GM18511 (cell line): ENCODE results near the gene ACTR8.

ENCODE experiments used
- ATAC-seq: cut with Tn5 transposase; IDR thresholded peaks from one replicate; pipeline ENCODE4 v1.9.1; 2021; ENCODE audit warnings: mild to moderate bottlenecking, moderate library complexity; ENCODE audit not compliant: unreplicated experiment

Gene ACTR8

GRCh38 chr3:53865732-53866499, 16.0 kb downstream of the ACTR8 start:
- no peak for ATAC-seq

DNA sequence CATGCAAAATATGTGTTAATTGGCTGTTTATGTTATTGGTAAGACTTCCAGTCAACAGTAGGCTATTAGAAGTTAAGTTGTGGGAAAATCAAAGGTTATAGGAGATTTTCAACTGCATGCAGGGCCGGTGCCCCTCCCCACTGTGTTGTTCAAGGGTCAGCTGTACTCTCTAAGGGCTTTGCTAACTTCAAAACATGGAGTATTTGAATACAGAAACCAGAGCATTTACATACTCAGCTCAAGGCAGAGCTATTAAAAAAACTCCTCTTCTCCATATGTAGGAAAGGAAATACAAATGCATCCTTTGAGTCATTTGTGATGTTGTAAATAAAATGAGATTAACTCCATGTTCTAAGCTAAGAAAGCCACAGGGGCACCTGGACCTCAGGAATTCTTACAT, 18.8 kb downstream of the ACTR8 start:
- no peak for ATAC-seq

DNA sequence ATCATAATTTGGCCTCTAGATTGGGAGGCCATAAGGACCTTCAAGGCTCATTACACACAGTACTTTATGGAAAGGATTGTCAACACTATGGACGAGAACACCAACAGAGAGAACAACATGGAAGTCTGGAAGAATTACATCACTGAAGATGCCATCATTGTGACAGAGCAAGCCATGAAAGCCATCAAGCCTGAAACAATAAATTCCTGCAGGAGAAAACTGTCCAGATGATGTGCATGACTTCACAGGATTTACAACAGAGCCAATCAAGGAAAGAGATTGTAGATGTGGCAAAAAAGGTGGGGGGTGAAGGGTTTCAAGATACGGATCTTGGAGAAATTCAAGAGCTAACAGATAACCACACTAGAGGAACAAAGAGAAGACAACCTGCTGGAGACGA, 19.7 kb downstream of the ACTR8 start:
- ATAC-seq: no peak

- ATAC-seq: no peak
Measured at GRCh38 chr3:53860196-53860595, 21.8 kb downstream of the ACTR8 start.

- ATAC-seq: no peak
Measured at GRCh38 chr3:53859178-53859577, 22.8 kb downstream of the ACTR8 start.

DNA sequence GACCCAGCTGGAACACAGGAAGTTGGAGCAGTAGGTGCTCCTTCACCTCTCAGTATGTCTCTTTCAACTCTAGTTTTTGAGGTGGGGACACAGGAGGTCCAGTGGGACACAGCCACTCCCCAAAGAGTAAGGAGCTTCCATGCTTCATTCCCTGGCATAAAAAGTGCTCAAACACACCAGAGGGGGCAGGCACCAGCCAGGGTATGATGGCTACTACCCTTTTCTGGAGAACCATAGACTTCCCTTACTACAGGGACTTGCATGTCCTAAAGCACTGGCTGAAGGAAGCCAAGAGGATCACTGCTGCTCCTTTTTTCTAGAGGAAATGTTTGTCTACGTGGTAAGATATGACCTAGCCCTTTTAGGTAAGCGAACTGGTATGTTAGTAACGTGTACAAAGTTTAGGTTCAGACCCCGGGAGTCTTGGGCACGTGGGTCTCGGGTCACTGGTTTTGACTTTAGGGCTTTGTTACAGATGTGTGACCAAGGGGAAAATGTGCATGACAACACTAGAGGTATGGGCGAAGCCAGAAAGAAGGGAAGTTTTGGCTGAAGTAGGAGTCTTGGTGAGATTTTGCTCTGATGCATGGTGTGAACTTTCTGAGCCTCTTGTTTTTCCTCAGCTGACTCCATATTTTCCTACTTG, 23.7 kb downstream of the ACTR8 start:
- ATAC-seq: no peak

DNA sequence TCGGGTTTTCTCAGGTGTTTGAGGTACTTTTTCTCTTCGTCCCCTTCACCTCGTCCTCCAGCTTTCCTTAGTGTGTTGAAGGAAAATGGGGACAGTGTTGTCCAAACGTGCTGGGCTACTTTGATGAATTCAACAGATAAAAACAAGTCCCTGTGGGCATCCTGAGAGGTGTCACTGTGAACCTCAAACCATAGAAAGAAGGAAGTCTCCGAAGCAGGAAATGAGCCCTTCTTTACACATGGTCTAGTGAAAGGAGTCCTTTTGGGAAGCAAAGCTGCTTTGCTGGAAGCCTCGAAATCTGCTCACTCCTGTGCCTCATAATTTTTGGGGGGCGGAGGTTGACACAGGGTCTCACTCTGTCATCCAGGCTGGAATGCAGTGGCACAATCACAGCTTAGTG, 25.0 kb downstream of the ACTR8 start:
- no peak for ATAC-seq

DNA sequence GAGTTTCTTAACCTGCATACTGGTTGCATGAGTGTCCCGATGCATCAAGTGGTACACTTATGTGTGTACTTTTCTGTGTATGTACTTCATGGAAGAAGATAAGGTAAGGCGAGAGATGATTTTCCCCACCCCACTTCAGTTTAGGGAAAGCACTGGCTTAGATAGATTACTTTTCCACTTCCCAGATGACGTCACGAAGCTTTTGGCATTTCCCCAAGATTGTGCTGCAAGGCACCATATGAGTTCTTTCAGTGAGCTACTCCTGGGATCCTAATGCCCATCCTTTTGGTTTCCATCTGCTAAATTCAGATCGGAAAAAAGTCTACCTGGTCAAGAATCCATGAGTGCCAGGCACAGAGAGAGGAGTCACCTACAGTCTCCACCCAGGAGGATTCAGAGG, 31.1 kb downstream of the ACTR8 start:
- no peak for ATAC-seq

DNA sequence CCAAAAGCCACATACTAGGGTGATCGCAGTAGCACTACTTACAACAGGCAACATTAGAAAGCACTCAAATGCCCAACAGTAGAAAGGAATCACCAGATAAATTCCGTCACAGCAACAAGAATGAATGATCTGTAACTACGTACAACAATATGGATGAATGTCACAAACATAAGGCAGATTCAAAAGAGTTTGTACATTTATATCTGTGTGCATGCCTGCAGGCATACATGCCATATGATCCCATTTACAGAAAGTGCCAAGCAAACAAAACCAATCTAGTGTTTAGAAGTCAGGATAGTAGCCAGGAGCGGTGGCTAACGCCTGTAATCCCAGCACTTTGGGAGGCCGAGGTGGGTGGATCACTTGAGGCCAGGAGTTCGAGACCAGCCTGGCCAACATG, 32.0 kb downstream of the ACTR8 start:
- no peak for ATAC-seq

DNA sequence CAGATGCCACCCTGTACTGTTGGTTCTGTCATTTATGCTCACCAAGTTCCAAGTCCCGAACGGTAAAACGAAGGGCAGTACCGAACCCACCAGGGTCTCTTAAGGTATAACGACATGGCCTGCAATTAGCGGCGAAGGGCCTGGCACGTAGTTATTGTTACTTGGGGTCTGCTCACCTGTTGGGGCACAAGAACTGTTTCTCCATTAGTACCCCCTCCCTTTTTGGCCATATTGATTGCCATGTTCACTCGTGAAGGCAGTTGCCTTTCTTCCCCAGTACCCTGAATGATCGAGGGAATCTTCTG, 35.1 kb downstream of the ACTR8 start:
- no peak for ATAC-seq

DNA sequence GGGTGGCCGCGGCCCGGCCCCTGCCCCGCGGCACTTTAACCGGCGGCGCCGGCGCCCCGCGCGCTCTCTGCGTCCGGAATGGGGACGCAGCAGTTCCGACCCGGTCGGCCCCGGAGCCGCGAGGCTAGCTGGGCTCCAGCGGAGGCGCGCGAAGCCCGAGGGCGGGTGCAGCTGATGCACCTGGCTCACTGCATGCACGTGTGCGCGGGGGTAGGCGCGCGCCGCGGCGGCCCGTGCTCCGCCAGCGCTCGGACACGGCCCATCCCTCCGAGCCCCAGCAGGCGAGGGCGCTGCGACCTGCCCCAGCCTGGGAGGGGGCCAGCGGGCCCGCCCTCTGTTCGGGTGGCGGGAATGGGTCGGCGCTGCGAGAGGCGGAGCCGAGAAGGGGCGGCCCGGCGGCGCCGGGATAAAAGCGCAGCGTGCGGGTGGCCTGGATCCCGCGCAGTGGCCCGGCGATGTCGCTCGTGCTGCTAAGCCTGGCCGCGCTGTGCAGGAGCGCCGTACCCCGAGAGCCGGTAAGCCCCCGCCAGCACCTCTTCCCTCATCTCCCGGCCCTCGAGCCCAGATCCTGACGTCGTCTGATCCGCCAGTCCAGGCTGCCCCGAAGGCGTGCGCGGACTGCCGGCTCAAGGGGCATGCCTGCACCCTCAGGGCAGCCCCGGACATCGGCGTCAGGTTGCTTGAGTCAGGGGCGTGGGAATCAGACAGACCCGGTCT, 35.7 kb downstream of the ACTR8 start, which contains the start of the genes CHDH and IL17RB:
CHDH (minus strand) TSS at position 286 of the 717 bp plus-strand sequence. CDS start 22,411 bp downstream, outside the sequence.
IL17RB (plus strand) TSS at position 435 of the 717 bp plus-strand sequence; CDS start at position 456, 21 bp downstream.
- ATAC-seq: peak; percentile 48

DNA sequence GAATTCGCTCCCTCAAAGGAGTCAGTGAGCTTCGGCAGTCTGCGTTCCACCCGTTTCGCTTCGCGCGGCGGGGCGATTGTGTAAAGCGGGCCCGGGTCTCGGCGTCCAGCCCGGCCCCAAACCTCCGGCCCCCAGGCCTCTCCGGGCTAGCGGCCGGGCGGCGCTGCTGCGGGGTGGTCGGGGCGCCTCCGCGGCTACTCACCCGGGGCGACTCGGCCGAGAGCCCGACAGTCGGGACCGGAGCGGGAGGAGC, 36.1 kb downstream of the ACTR8 start:
- ATAC-seq: no peak

GRCh38 chr3:53845103-53845880, 36.7 kb downstream of the ACTR8 start:
- peak; percentile 26 for ATAC-seq

DNA sequence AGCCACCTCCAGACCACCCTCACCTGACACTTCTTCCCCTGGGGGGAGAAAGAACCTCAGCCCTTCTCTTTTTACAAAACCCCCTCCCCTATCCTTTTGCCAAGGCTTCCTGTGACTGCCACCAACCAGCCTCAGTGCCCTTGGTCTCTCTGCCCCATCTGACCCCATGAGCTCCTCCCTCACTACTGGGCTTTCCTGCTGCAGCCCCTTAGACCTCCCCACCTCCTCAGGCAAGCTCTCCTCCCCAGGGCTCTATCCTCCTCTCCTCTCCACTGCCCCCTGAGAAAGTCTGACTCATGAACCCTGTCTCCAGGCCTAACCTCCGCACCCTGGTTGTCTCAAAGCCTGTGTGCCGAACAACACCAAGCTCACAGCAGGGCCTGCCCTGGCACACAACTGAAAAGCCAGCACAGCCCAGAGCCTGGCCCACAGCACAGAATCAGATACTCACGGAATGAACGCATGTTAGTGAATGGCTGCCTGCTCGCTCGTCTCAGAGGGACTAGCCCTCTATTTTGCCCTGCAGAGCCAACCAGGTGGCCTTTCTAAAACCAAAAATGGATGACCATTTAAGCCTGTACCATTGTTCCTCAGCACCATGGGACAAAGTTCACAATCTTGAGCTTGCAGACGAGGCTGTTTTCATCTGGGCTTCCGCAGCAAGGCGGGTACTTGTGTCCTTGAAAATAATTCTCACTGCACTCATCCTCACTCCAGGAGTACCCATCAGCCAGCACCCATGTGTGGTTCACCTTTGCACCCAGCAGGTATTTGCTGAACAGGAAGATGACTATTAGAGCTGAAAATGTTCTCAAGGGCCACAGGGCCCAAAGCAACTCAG, 37.5 kb downstream of the ACTR8 start:
- peak; percentile 4 for ATAC-seq

- ATAC-seq: peak; percentile 49
Measured at GRCh38 chr3:53843195-53844177, 38.5 kb downstream of the ACTR8 start.

- no peak for ATAC-seq
Measured at GRCh38 chr3:53842436-53843194, 39.3 kb downstream of the ACTR8 start.

- ATAC-seq: no peak
Measured at GRCh38 chr3:53841296-53841695, 40.7 kb downstream of the ACTR8 start.

DNA sequence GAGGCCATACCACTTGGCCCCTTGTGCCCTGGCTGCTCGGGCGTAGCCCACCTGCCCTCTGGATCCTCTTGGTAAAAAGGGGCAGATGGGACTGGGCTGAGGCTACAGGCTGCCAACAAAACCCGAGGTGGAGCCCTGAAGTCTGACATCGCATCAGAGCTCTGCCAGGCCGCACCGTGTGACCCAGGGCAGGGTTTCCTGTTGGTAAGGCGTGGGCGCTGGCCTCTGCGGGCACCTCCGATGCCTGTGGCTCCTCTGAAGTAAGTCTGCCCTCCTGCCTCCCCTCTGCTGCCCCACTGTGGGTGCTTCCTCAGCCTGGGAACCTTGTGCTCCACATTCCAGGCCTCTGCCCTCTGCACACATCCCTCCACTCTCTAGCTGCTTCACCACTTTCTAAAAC, 44.6 kb downstream of the ACTR8 start:
- ATAC-seq: no peak
